H1 (cell line): ENCODE data around the gene YWHAE.

Source experiments
- CBX8 ChIP-seq: fragments of 300-800, 300-1000 bp; sonication (generic); IDR thresholded peaks from 2 replicates; pipeline ENCODE4 v1.7.1; 2016; ENCODE audit warnings: low read depth, low read length, borderline replicate concordance
- EP300 ChIP-seq, 2 experiments: IDR thresholded peaks; 1 replicate in 1 of 2; 2 replicates in 1 of 2; pipeline ENCODE4 v1.6.1; 2011 to 2012; ENCODE audit warnings: low read depth in 2 of 2, low read length in 2 of 2, mild to moderate bottlenecking in 2 of 2, borderline replicate concordance in 1 of 2, inconsistent platforms in 1 of 2, moderate library complexity in 1 of 2
- EZH2 ChIP-seq: fragments of 200-600 bp; sonication (generic); IDR thresholded peaks from 2 replicates; pipeline ENCODE4 v1.7.1; 2012; ENCODE audit warnings: low read depth, mild to moderate bottlenecking, moderate library complexity, low read length, inconsistent platforms; ENCODE audit not compliant: severe bottlenecking
- FOSL1 ChIP-seq: IDR thresholded peaks from 2 replicates; pipeline ENCODE4 v1.6.1; 2011; ENCODE audit warnings: mild to moderate bottlenecking, low read depth, low read length, moderate library complexity; ENCODE audit not compliant: insufficient read depth
- MAFK ChIP-seq: IDR thresholded peaks from 2 replicates; pipeline ENCODE4 v1.6.1; 2012; ENCODE audit warnings: low read depth, mild to moderate bottlenecking, improper control_type of control experiment, low read length
- POLR2A ChIP-seq, 2 experiments: IDR thresholded peaks; 1 replicate in 1 of 2; 2 replicates in 1 of 2; pipeline ENCODE4 v1.6.1; 2011; ENCODE audit warnings: low read depth in 2 of 2, low read length in 2 of 2, mild to moderate bottlenecking in 2 of 2; ENCODE audit errors: control extremely low read depth in 1 of 2
- TAF7 ChIP-seq: optimal IDR thresholded peaks from 2 replicates; pipeline ENCODE3; 2011; ENCODE audit warnings: low read depth, mild to moderate bottlenecking, inconsistent platforms, low read length, moderate library complexity, borderline replicate concordance
- TF ChIP-seq, protein P1 (sequence below), 3 experiments: IDR thresholded peaks; 1 replicate in 2 of 3; 2 replicates in 1 of 3; pipeline versions ENCODE4 v1.5.1 to v1.6.1; 2011; ENCODE audit warnings: low read length in 3 of 3, mild to moderate bottlenecking in 3 of 3, inconsistent platforms in 2 of 3, low read depth in 1 of 3, moderate library complexity in 1 of 3; ENCODE audit not compliant: insufficient read depth in 1 of 3; ENCODE audit errors: control extremely low read depth in 1 of 3

DNA sequence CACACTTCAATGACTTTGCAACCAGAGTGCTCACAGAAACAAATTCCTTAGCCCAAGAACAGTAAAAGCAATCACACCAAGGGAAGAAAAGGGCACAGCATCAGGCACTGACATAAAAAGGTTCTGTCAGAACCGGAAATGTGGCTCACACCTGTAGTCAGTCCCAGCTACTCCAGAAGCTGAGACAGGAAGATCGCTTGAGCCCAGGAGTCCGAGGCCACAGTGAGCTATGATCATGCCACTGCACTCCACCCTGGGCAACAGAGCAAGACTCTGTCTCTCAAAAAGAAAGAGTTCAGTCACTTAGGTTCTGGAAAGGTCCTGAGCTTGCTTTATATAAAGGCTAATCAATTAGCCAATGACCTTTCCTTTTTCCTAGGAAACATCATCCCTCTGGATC, 22.7 kb downstream of the YWHAE start:
- TF ChIP-seq, protein P1, sequence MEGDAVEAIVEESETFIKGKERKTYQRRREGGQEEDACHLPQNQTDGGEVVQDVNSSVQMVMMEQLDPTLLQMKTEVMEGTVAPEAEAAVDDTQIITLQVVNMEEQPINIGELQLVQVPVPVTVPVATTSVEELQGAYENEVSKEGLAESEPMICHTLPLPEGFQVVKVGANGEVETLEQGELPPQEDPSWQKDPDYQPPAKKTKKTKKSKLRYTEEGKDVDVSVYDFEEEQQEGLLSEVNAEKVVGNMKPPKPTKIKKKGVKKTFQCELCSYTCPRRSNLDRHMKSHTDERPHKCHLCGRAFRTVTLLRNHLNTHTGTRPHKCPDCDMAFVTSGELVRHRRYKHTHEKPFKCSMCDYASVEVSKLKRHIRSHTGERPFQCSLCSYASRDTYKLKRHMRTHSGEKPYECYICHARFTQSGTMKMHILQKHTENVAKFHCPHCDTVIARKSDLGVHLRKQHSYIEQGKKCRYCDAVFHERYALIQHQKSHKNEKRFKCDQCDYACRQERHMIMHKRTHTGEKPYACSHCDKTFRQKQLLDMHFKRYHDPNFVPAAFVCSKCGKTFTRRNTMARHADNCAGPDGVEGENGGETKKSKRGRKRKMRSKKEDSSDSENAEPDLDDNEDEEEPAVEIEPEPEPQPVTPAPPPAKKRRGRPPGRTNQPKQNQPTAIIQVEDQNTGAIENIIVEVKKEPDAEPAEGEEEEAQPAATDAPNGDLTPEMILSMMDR (IDR thresholded peaks at IDR 0.05; ENCODE audit: control extremely low read depth in 1 of 3, insufficient read depth in 1 of 3, low read depth in 1 of 3, low read length in 3 of 3): no peak
- TF ChIP-seq MAFK (no peak), FOSL1 (no peak), EP300 (IDR thresholded peaks at IDR 0.05; ENCODE audit: borderline replicate concordance in 1 of 2, low read depth in 2 of 2, low read length in 2 of 2) (no peak), TAF7 (no peak), CBX8 (no peak), EZH2 (no peak), POLR2A (IDR thresholded peaks at IDR 0.05; ENCODE audit: control extremely low read depth in 1 of 2, low read depth in 2 of 2, low read length in 2 of 2) (no peak)
